Smooth muscle cell (in vitro differentiated cells): ENCODE data around the gene SLC25A48. TPM values are rescaled to one million over a fixed set of nuclear protein-coding genes. Genes with fewer than 3 reads are reported as not detected.

ENCODE experiments used
- DNase-seq: peaks from one replicate; lab custom pipeline; 2025; ENCODE audit not compliant: unreplicated experiment; lab: John Stamatoyannopoulos, UW
- H2AFZ ChIP-seq: fragments of 200-600 bp; sonication (generic); 2 replicates; pipeline ENCODE4 v1.6.0; 2016; ENCODE audit warnings: antibody characterized with exemption, low read depth, mild to moderate bottlenecking
- H3F3A ChIP-seq: fragments of 200-600 bp; sonication (generic); 2 replicates; pipeline ENCODE4 v1.6.0; 2017; ENCODE audit warnings: antibody characterized with exemption, low read depth
- H3K27ac ChIP-seq: fragments of 200-600 bp; sonication (generic); 2 replicates; pipeline ENCODE4 v1.5.1; 2016; ENCODE audit warnings: low read depth, mild to moderate bottlenecking
- H3K27me3 ChIP-seq: fragments of 200-600 bp; sonication (generic); 2 replicates; pipeline ENCODE4 v1.6.1; 2016; ENCODE audit warnings: low read depth, mild to moderate bottlenecking
- H3K36me3 ChIP-seq: fragments of 200-600 bp; sonication (generic); 2 replicates; pipeline ENCODE4 v1.5.1; 2016; ENCODE audit warnings: low read depth
- H3K4me1 ChIP-seq: fragments of 200-600 bp; sonication (generic); 2 replicates; pipeline ENCODE4 v1.5.1; 2016; ENCODE audit warnings: low read depth
- H3K4me2 ChIP-seq: fragments of 200-600 bp; sonication (generic); 2 replicates; pipeline ENCODE4 v1.6.0; 2016; ENCODE audit warnings: mild to moderate bottlenecking
- H3K4me3 ChIP-seq: fragments of 200-600 bp; sonication (generic); 2 replicates; pipeline ENCODE4 v1.5.1; 2016; ENCODE audit warnings: mild to moderate bottlenecking
- H3K79me2 ChIP-seq: fragments of 200-600 bp; sonication (generic); 2 replicates; pipeline ENCODE4 v1.6.0; 2016; ENCODE audit warnings: low read depth, mild to moderate bottlenecking
- H3K9ac ChIP-seq: fragments of 200-600 bp; sonication (generic); 2 replicates; pipeline ENCODE4 v1.6.0; 2016; ENCODE audit warnings: low read depth
- H3K9me3 ChIP-seq: fragments of 200-600 bp; sonication (generic); replicated peaks from 2 replicates; pipeline ENCODE4 v1.5.1; 2016; ENCODE audit warnings: low read depth
- H4K20me1 ChIP-seq: fragments of 200-600 bp; sonication (generic); 2 replicates; pipeline ENCODE4 v1.6.0; 2016; ENCODE audit warnings: low read depth
- WGBS: methylation state at CpG from one replicate; pipeline ENCODE4 v1.1.7; 2016; ENCODE audit warnings: low lambda C conversion rate; 5-methylcytosine and 5-hydroxymethylcytosine counted together
- polyA plus RNA-seq: library from polyadenylated mRNA; unstranded; fragments of >200 nt; fragmentation: Nextera tagmentation; extraction: Ambion mirVana; gene quantifications from 2 replicates; pipeline ENCODE4 v1.2.1, GENCODE V29; 2016
- total RNA-seq: library from RNA; depleted of rRNA; stranded (reverse); fragments of >200 nt; gene quantifications from 2 replicates; pipeline ENCODE4 v1.2.3, GENCODE V29; 2014
- TF ChIP-seq, protein P1 (sequence below): fragments of 200-600 bp; sonication (generic); IDR thresholded peaks from 2 replicates; pipeline ENCODE4 v1.5.1; 2017; ENCODE audit warnings: borderline replicate concordance, mild to moderate bottlenecking, antibody characterized with exemption; ENCODE audit not compliant: insufficient read depth, poor library complexity, severe bottlenecking

Gene SLC25A48
- total and polyA plus RNA-seq, 2 experiments from 2014 or later: 0.85 to 4.0 TPM

DNA sequence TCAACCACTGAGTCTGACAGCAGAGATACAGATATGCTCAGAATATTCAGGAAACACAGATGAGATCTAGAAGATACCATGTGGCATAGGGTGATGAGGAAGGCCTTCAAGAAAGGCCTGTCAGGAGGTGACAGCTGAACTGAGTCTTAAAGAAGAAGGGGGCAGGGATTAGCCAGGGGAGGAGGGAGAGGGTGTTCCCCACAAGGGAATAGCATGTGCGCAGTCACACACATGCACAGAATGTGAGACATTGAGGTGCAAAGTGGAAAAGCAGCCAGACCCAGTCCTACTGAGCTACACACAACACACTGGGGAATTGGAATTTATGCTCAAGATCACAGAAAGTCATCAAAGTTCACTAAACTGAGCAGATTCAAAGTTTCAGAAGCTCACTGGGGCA lies 3.0 kb upstream of the SLC25A48 start:
- Histone ChIP-seq H3K36me3 (no peaks in the 10 kb centered on the region), H3F3A (no peaks in the 10 kb centered on the region), H3K4me3 (no peak overlapping the region), H3K27ac (no peak overlapping the region), H3K79me2 (no peaks in the 10 kb centered on the region), H3K27me3 (peaks cover 44% of the 10 kb centered on the region), H3K9me3 (no peaks in the 10 kb centered on the region), H3K9ac (no peak overlapping the region), H3K4me2 (no peak overlapping the region), H3K4me1 (no peaks in the 10 kb centered on the region), H2AFZ (no peak overlapping the region), H4K20me1 (no peaks in the 10 kb centered on the region)
- DNase-seq: no peak
- 100% methylated on average over 1 of the region's 1 CpG for WGBS
- TF ChIP-seq, protein P1, sequence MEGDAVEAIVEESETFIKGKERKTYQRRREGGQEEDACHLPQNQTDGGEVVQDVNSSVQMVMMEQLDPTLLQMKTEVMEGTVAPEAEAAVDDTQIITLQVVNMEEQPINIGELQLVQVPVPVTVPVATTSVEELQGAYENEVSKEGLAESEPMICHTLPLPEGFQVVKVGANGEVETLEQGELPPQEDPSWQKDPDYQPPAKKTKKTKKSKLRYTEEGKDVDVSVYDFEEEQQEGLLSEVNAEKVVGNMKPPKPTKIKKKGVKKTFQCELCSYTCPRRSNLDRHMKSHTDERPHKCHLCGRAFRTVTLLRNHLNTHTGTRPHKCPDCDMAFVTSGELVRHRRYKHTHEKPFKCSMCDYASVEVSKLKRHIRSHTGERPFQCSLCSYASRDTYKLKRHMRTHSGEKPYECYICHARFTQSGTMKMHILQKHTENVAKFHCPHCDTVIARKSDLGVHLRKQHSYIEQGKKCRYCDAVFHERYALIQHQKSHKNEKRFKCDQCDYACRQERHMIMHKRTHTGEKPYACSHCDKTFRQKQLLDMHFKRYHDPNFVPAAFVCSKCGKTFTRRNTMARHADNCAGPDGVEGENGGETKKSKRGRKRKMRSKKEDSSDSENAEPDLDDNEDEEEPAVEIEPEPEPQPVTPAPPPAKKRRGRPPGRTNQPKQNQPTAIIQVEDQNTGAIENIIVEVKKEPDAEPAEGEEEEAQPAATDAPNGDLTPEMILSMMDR: no peak

GRCh38 chr5:135831851-135832555 lies 2.5 kb upstream of the SLC25A48 start:
- 86% methylated on average over 12 of the region's 12 CpGs for WGBS
- Histone ChIP-seq H3K4me1 (no peaks in the 10 kb centered on the region), H3K36me3 (no peaks in the 10 kb centered on the region), H3K27me3 (peaks cover 49% of the 10 kb centered on the region), H3K4me3 (no peak overlapping the region), H3K79me2 (no peaks in the 10 kb centered on the region), H2AFZ (no peak overlapping the region), H3F3A (no peaks in the 10 kb centered on the region), H3K4me2 (no peak overlapping the region), H3K9ac (no peak overlapping the region), H3K9me3 (no peaks in the 10 kb centered on the region), H3K27ac (no peak overlapping the region), H4K20me1 (no peaks in the 10 kb centered on the region)
- TF ChIP-seq, protein P1: no peak
- no peak for DNase-seq

DNA sequence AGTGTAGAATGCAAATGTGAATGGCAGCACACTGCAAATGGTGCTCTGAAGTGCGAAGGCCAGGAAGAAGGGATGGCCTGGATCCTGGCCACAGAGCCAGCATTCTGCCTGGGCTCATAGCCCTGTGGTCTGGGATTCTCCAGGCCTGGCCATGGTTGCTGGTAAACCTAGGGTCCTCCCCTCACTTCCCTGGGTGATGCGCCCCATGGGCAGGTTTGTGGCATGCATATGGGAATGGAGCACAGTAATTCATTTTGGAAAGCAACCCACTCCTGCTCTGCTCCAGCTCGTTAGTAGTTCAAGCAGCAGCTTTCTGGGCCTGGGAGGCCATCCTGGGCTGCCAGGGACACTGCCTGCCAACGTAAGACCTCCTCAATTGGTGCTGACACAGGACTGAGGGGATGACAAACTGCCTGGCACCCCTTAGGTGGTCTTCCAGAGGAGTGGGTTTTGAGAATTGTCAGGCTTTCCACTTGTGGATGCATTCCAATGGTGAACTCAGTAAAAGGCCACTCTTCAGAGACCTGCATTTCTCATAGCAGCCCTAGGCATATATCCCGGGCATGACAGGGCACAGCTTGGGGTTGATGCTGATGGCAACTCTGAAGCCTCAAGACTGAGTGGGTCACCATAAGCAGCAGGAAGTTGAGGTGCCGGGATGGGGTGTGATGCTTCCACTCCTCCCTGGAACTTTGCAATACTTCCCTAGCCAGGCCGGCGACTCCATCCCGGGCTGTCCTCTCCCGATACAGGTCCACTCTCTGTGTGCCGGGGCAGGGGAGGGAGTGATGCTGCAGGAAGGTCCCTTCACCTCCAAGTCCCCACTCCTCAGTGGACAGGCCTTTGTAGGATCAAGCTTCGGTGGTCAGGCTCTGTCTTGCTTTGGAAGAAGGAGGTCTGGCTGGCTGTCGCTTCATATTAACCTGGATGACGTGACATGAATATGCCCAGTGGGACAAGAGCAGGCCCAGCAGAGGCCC lies 1.2 kb upstream of the SLC25A48 start:
- Histone ChIP-seq H3K4me3 (no peak overlapping the region), H3K36me3 (no peaks in the 10 kb centered on the region), H4K20me1 (no peaks in the 10 kb centered on the region), H3K79me2 (no peaks in the 10 kb centered on the region), H3K27me3 (peaks cover 52% of the 10 kb centered on the region), H3K4me2 (no peak overlapping the region), H3K9me3 (no peaks in the 10 kb centered on the region), H3K27ac (no peak overlapping the region), H3F3A (no peaks in the 10 kb centered on the region), H3K9ac (no peak overlapping the region), H2AFZ (no peak overlapping the region), H3K4me1 (no peaks in the 10 kb centered on the region)
- TF ChIP-seq, protein P1: no peak
- WGBS: 91% methylated on average over 14 of the region's 14 CpGs
- no peak for DNase-seq
